Measurements from ENCODE around the gene NRDE2.

Gene NRDE2

GRCh38 chr14:90299408-90299807 is 32.3 kb downstream of the NRDE2 start:
- H3K27ac ChIP-seq (replicated peaks), result peak overlapping the region; percentile 91
- no peak for TF ChIP-seq GABPA (IDR thresholded peaks at IDR 0.05; ENCODE audit: low read depth)
- TF ChIP-seq SPI1 (IDR thresholded peaks at IDR 0.05; ENCODE audit: borderline replicate concordance, low read depth), result peak; percentile 85; the same call in 1 of the 2 replicates
- TF ChIP-seq, protein P1, sequence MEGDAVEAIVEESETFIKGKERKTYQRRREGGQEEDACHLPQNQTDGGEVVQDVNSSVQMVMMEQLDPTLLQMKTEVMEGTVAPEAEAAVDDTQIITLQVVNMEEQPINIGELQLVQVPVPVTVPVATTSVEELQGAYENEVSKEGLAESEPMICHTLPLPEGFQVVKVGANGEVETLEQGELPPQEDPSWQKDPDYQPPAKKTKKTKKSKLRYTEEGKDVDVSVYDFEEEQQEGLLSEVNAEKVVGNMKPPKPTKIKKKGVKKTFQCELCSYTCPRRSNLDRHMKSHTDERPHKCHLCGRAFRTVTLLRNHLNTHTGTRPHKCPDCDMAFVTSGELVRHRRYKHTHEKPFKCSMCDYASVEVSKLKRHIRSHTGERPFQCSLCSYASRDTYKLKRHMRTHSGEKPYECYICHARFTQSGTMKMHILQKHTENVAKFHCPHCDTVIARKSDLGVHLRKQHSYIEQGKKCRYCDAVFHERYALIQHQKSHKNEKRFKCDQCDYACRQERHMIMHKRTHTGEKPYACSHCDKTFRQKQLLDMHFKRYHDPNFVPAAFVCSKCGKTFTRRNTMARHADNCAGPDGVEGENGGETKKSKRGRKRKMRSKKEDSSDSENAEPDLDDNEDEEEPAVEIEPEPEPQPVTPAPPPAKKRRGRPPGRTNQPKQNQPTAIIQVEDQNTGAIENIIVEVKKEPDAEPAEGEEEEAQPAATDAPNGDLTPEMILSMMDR (IDR thresholded peaks at IDR 0.05; ENCODE audit: insufficient read depth, low read length), result no peak
- TF ChIP-seq, protein P2, sequence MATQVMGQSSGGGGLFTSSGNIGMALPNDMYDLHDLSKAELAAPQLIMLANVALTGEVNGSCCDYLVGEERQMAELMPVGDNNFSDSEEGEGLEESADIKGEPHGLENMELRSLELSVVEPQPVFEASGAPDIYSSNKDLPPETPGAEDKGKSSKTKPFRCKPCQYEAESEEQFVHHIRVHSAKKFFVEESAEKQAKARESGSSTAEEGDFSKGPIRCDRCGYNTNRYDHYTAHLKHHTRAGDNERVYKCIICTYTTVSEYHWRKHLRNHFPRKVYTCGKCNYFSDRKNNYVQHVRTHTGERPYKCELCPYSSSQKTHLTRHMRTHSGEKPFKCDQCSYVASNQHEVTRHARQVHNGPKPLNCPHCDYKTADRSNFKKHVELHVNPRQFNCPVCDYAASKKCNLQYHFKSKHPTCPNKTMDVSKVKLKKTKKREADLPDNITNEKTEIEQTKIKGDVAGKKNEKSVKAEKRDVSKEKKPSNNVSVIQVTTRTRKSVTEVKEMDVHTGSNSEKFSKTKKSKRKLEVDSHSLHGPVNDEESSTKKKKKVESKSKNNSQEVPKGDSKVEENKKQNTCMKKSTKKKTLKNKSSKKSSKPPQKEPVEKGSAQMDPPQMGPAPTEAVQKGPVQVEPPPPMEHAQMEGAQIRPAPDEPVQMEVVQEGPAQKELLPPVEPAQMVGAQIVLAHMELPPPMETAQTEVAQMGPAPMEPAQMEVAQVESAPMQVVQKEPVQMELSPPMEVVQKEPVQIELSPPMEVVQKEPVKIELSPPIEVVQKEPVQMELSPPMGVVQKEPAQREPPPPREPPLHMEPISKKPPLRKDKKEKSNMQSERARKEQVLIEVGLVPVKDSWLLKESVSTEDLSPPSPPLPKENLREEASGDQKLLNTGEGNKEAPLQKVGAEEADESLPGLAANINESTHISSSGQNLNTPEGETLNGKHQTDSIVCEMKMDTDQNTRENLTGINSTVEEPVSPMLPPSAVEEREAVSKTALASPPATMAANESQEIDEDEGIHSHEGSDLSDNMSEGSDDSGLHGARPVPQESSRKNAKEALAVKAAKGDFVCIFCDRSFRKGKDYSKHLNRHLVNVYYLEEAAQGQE (IDR thresholded peaks at IDR 0.05; ENCODE audit: insufficient replicate concordance, low read depth), result no peak
- peak; percentile 33; the same call in 1 of the 2 replicates for TF ChIP-seq POLR2AphosphoS5 (IDR thresholded peaks at IDR 0.05; ENCODE audit: low read depth)
- H3K27me3 ChIP-seq (ENCODE audit: insufficient read depth, poor library complexity, severe bottlenecking), result no peaks in the 10 kb centered on the region
- DNase-seq (ENCODE audit: low read depth in 1 of 2, low spot score in 1 of 2), result peak; percentile 59 to 93
- no peak overlapping the region for H3K4me3 ChIP-seq (replicated peaks; ENCODE audit: insufficient read depth, low read length)

GRCh38 chr14:90297876-90298629 is 33.7 kb downstream of the NRDE2 start:
- TF ChIP-seq GABPA (IDR thresholded peaks at IDR 0.05; ENCODE audit: low read depth) (no peak), POLR2AphosphoS5 (IDR thresholded peaks at IDR 0.05; ENCODE audit: low read depth) (no peak), SPI1 (IDR thresholded peaks at IDR 0.05; ENCODE audit: borderline replicate concordance, low read depth) (no peak)
- TF ChIP-seq, protein P1 (IDR thresholded peaks at IDR 0.05; ENCODE audit: insufficient read depth, low read length), result no peak
- TF ChIP-seq, protein P2 (IDR thresholded peaks at IDR 0.05; ENCODE audit: insufficient replicate concordance, low read depth), result no peak

GRCh38 chr14:90296641-90297040 is 35.1 kb downstream of the NRDE2 start:
- Histone ChIP-seq H3K4me3 (replicated peaks; ENCODE audit: insufficient read depth, low read length) (no peak overlapping the region), H3K27me3 (ENCODE audit: insufficient read depth, poor library complexity, severe bottlenecking) (no peaks in the 10 kb centered on the region), H3K27ac (replicated peaks) (peak overlapping the region; percentile 91)
- DNase-seq (ENCODE audit: low read depth in 1 of 2, low spot score in 1 of 2), result no peak
- TF ChIP-seq GABPA (IDR thresholded peaks at IDR 0.05; ENCODE audit: low read depth) (no peak), POLR2AphosphoS5 (IDR thresholded peaks at IDR 0.05; ENCODE audit: low read depth) (no peak), SPI1 (IDR thresholded peaks at IDR 0.05; ENCODE audit: borderline replicate concordance, low read depth) (no peak)
- TF ChIP-seq, protein P1 (IDR thresholded peaks at IDR 0.05; ENCODE audit: insufficient read depth, low read length), result no peak
- TF ChIP-seq, protein P2 (IDR thresholded peaks at IDR 0.05; ENCODE audit: insufficient replicate concordance, low read depth), result no peak

More at GRCh38 chr14:90297876-90298629, 33.7 kb downstream of the NRDE2 start:
- no peak overlapping the region for H3K4me3 ChIP-seq (replicated peaks; ENCODE audit: insufficient read depth, low read length)
- H3K27ac ChIP-seq (replicated peaks), result peak overlapping the region; percentile 91
- no peak for DNase-seq (ENCODE audit: low read depth in 1 of 2, low spot score in 1 of 2)
- H3K27me3 ChIP-seq (ENCODE audit: insufficient read depth, poor library complexity, severe bottlenecking), result no peaks in the 10 kb centered on the region

Data from HL-60 (cell line).